PC-9 (cell line): ENCODE data around the gene STAB1. TPM values are rescaled to one million over a fixed set of nuclear protein-coding genes. Genes with fewer than 3 reads are reported as not detected.

Experiments
- BruUV-seq: library from RNA; stranded (reverse); fragments of 400-500 nt; replicated peaks from 2 replicates; lab custom pipeline; 2021; lab: Mats Ljungman, UMichigan
- CTCF ChIA-PET: fragments of 300-600 bp; sonication (Branson Sonifier 250); formaldehyde crosslinking; loops from one replicate; lab custom pipeline; 2022; ENCODE audit warnings: antibody characterized with exemption; lab: Charles Lee
- POLR2A ChIA-PET: fragments of 300-600 bp; sonication (Branson Sonifier 250); formaldehyde crosslinking; loops from one replicate; lab custom pipeline; 2022; ENCODE audit warnings: antibody characterized with exemption; ENCODE audit not compliant: unreplicated experiment; lab: Charles Lee
- DNase-seq, 2 experiments: peaks; one replicate each; pipeline versions ENCODE4 v3.0.0 to v3.0.0-alpha.2; 2015 to 2022; ENCODE audit warnings: mixed read lengths in 1 of 2
- H2AFZ ChIP-seq: fragments of 200-600 bp; sonication (generic); 2 replicates; pipeline ENCODE4 v1.8.1; 2017; ENCODE audit warnings: antibody characterized with exemption
- H3F3A ChIP-seq: fragments of 200-600 bp; sonication (generic); 2 replicates; pipeline ENCODE4 v1.8.1; 2017; ENCODE audit warnings: antibody characterized with exemption, mild to moderate bottlenecking, low read depth; ENCODE audit not compliant: insufficient read depth
- H3K27ac ChIP-seq: fragments of 200-600 bp; sonication (generic); 2 replicates; pipeline ENCODE4 v1.6.1; 2016; ENCODE audit warnings: mixed run types
- H3K27me3 ChIP-seq: fragments of 200-600 bp; sonication (generic); 2 replicates; pipeline ENCODE4 v1.6.1; 2016; ENCODE audit warnings: low read depth, mixed run types; ENCODE audit not compliant: insufficient read depth
- H3K36me3 ChIP-seq: fragments of 200-600 bp; sonication (generic); 2 replicates; pipeline ENCODE4 v1.6.1; 2016; ENCODE audit warnings: low read depth, mixed run types
- H3K4me1 ChIP-seq: fragments of 200-600 bp; sonication (generic); replicated peaks from 2 replicates; pipeline ENCODE4 v1.6.1; 2016; ENCODE audit warnings: mixed run types; ENCODE audit not compliant: insufficient read depth
- H3K4me2 ChIP-seq: fragments of 200-600 bp; sonication (generic); 2 replicates; pipeline ENCODE4 v1.6.1; 2017; ENCODE audit warnings: mixed run types
- H3K4me3 ChIP-seq: fragments of 200-600 bp; sonication (generic); 2 replicates; pipeline ENCODE4 v1.6.1; 2016; ENCODE audit warnings: mixed run types
- H3K79me2 ChIP-seq: fragments of 200-600 bp; sonication (generic); 2 replicates; pipeline ENCODE4 v1.6.1; 2017; ENCODE audit warnings: low read depth, mixed run types
- H3K9me2 ChIP-seq: fragments of 200-600 bp; sonication (generic); 2 replicates; pipeline ENCODE4 v1.8.1; 2017; ENCODE audit warnings: mild to moderate bottlenecking; ENCODE audit not compliant: insufficient read depth
- H3K9me3 ChIP-seq: fragments of 200-600 bp; sonication (generic); 2 replicates; pipeline ENCODE4 v1.8.1; 2016; ENCODE audit warnings: low read depth; ENCODE audit not compliant: insufficient read depth
- H4K20me1 ChIP-seq: fragments of 200-600 bp; sonication (generic); 2 replicates; pipeline ENCODE4 v1.8.1; 2017; ENCODE audit not compliant: insufficient read depth
- EZH2 ChIP-seq: fragments of 200-600 bp; sonication (generic); IDR thresholded peaks from 2 replicates; pipeline ENCODE4 v1.8.0; 2017; ENCODE audit warnings: antibody characterized with exemption, low read depth
- intact Hi-C: fragments of 100-400 bp; cut with micrococcal nuclease; formaldehyde crosslinking; loops from one replicate; pipeline ENCODE4 v1.10.0; 2022; ENCODE audit not compliant: unreplicated experiment
- total RNA-seq: library from RNA; stranded (reverse); gene quantifications from 2 replicates; pipeline ENCODE4 v1.2.3, GENCODE V29; 2021
- TF ChIP-seq, protein P1 (sequence below): fragments of 200-600 bp; sonication (generic); conservative IDR thresholded peaks from 2 replicates; pipeline ENCODE4 v1.6.1; 2017; ENCODE audit warnings: mixed run types, antibody characterized with exemption, mild to moderate bottlenecking, moderate library complexity

Gene STAB1
- total RNA-seq, 1 experiment from 2014 or later = 0.04 TPM

DNA sequence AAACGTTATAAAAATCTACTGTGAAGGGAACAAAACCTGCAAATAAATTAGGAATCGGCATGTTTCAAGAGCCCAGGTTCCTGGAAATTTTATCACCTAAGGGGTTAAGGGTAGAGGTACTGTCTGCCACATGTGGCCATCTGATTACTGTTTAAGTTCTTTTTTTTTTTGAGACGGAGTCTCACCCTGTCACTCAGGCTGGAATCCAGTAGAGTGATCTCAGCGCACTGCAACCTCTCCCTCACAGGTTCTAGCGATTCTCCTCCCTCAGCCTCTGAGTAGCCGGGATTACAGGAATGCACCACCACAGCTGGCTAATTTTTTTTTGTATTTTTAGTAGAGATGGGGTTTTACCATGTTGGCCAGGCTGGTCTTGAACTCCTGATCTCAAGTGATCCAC is 77.1 kb downstream of the STAB1 start:
- no peak overlapping the region for H3K27ac ChIP-seq
- H2AFZ ChIP-seq = no peak overlapping the region
- H3K36me3 ChIP-seq = no peaks in the 10 kb centered on the region; the same call in 1 of the 2 replicates
- no peak overlapping the region for H3K4me2 ChIP-seq
- no peaks in the 10 kb centered on the region for H3K9me2 ChIP-seq
- DNase-seq = no peak
- H4K20me1 ChIP-seq = no peaks in the 10 kb centered on the region
- no peak overlapping the region for H3K4me3 ChIP-seq
- BruUV-seq = no TSS peak
- intact Hi-C loops = no loop called here
- no peaks in the 10 kb centered on the region for H3K79me2 ChIP-seq
- H3F3A ChIP-seq = peaks cover 10% of the 10 kb centered on the region; the same call in 1 of the 2 replicates
- CTCF ChIA-PET = interaction anchor here (0.6 kb wide), 2 partner anchors 356 to 475 kb away, joined by 9 to 15 read pairs; no protein-coding TSS in a partner anchor
- peaks cover 10% of the 10 kb centered on the region; the same call in 1 of the 2 replicates for H3K4me1 ChIP-seq
- H3K9me3 ChIP-seq = no peaks in the 10 kb centered on the region
- TF ChIP-seq EZH2 = no peak
- TF ChIP-seq, protein P1, sequence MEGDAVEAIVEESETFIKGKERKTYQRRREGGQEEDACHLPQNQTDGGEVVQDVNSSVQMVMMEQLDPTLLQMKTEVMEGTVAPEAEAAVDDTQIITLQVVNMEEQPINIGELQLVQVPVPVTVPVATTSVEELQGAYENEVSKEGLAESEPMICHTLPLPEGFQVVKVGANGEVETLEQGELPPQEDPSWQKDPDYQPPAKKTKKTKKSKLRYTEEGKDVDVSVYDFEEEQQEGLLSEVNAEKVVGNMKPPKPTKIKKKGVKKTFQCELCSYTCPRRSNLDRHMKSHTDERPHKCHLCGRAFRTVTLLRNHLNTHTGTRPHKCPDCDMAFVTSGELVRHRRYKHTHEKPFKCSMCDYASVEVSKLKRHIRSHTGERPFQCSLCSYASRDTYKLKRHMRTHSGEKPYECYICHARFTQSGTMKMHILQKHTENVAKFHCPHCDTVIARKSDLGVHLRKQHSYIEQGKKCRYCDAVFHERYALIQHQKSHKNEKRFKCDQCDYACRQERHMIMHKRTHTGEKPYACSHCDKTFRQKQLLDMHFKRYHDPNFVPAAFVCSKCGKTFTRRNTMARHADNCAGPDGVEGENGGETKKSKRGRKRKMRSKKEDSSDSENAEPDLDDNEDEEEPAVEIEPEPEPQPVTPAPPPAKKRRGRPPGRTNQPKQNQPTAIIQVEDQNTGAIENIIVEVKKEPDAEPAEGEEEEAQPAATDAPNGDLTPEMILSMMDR = no peak
- no peaks in the 10 kb centered on the region for H3K27me3 ChIP-seq
- POLR2A ChIA-PET = no interaction called here

Other genes with a start within 250 kb of the STAB1 start
- 16.2 TPM in 2 replicates for gene PPM1M, start 249.6 kb upstream of the STAB1 start, total RNA-seq
- 34.2 and 44.5 TPM in 2 replicates for gene WDR82, start 216.7 kb upstream of the STAB1 start, total RNA-seq
- 8.9 and 11.1 TPM in 2 replicates for gene GLYCTK, start 207.5 kb upstream of the STAB1 start, total RNA-seq
- gene DNAH1, start 179.0 kb upstream of the STAB1 start, total RNA-seq = 5.9 and 6.6 TPM in 2 replicates
- gene BAP1, start 85.3 kb upstream of the STAB1 start, total RNA-seq = 81.4 and 81.7 TPM in 2 replicates
- 14.0 and 14.5 TPM in 2 replicates for gene PHF7, start 84.7 kb upstream of the STAB1 start, total RNA-seq
- gene SEMA3G, start 50.2 kb upstream of the STAB1 start, total RNA-seq = 1.3 and 1.4 TPM in 2 replicates
- 8.3 and 8.4 TPM in 2 replicates for gene TNNC1, start 41.3 kb upstream of the STAB1 start, total RNA-seq
- 66.1 and 68.0 TPM in 2 replicates for gene NISCH, start 39.7 kb upstream of the STAB1 start, total RNA-seq
- gene NT5DC2, start 38.5 kb downstream of the STAB1 start, total RNA-seq = 172 and 215 TPM in 2 replicates
- 13.3 and 16.5 TPM in 2 replicates for gene UQCC5, start 41.3 kb downstream of the STAB1 start, total RNA-seq
- 35.2 and 42.8 TPM in 2 replicates for gene PBRM1, start 190.6 kb downstream of the STAB1 start, total RNA-seq
- gene GNL3, start 190.7 kb downstream of the STAB1 start, total RNA-seq = 82.3 and 91.2 TPM in 2 replicates
- gene GLT8D1, start 210.5 kb downstream of the STAB1 start, total RNA-seq = 42.1 and 48.6 TPM in 2 replicates
- 91.9 and 104 TPM in 2 replicates for gene SPCS1, start 210.8 kb downstream of the STAB1 start, total RNA-seq